ENCODE measurements around the gene GPR146.

DNA sequence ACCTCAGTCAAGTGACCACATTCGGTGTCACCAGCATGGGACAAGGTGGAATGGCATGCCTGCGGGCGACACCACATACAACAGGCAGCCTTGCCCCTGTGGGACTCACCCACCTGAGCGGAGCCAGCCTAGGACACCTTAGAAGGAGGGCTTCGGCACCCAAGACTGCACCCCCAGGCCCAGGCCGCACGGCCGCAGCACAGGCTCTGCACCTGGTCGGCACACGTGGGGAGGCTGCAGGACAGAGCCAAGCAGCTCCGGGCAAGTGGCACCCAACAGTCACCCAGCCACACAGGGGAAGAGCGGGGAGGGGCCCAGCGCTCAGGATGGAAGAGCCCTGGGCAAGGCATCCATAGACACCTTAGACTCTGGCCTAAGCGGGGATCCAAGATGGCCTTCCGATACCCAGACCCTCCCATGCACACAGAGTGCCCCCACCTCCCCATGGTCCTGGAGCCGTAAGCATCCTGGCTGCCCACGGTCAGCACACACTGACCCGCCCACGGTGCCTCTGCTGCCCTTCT lies 27.4 kb downstream of the GPR146 start:
- TF ChIP-seq POLR2A (IDR thresholded peaks at IDR 0.05) (no peak), EP300 (IDR thresholded peaks at IDR 0.05) (no peak), POLR2AphosphoS5 (IDR thresholded peaks at IDR 0.05) (no peak)
- TF ChIP-seq, protein P1, sequence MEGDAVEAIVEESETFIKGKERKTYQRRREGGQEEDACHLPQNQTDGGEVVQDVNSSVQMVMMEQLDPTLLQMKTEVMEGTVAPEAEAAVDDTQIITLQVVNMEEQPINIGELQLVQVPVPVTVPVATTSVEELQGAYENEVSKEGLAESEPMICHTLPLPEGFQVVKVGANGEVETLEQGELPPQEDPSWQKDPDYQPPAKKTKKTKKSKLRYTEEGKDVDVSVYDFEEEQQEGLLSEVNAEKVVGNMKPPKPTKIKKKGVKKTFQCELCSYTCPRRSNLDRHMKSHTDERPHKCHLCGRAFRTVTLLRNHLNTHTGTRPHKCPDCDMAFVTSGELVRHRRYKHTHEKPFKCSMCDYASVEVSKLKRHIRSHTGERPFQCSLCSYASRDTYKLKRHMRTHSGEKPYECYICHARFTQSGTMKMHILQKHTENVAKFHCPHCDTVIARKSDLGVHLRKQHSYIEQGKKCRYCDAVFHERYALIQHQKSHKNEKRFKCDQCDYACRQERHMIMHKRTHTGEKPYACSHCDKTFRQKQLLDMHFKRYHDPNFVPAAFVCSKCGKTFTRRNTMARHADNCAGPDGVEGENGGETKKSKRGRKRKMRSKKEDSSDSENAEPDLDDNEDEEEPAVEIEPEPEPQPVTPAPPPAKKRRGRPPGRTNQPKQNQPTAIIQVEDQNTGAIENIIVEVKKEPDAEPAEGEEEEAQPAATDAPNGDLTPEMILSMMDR (IDR thresholded peaks at IDR 0.05) = no peak

All from stomach (tissue), 4 donors.